ENCODE measurements around the gene KCNJ5.

GRCh38 chr11:128941110-128941509 lies 50.0 kb downstream of the KCNJ5 start:
- TF ChIP-seq EZH2 (IDR thresholded peaks at IDR 0.05) (no peak), CTCF (IDR thresholded peaks at IDR 0.05) (no peak)
